Activated CD4-positive, alpha-beta memory T cell treated with anti-CD3 and anti-CD28 coated beads, Interleukin-2, amount 10 ng/mL, durations not matched to agents 7 days and 5 days (primary cell): Measurements from ENCODE around the gene RGPD3. TPM values are rescaled to one million over a fixed set of nuclear protein-coding genes. Genes with fewer than 3 reads are reported as not detected.

Source experiments
- CTCF ChIA-PET: fragments of 350-600 bp; sonication (Branson Sonifier 250); formaldehyde crosslinking; loops from one replicate; lab custom pipeline; 2021; ENCODE audit warnings: antibody characterized with exemption, inconsistent platforms; lab: Charles Lee
- POLR2A ChIA-PET: fragments of 350-600 bp; sonication (Branson Sonifier 250); formaldehyde crosslinking; loops from one replicate; lab custom pipeline; 2021; ENCODE audit warnings: antibody characterized with exemption; lab: Charles Lee
- DNase-seq: peaks from one replicate; pipeline ENCODE4 v3.0.0-alpha.2; 2020
- H3K27ac Mint-ChIP-seq: one replicate; pipeline ENCODE4 v1.8.0; 2021; ENCODE audit warnings: mild to moderate bottlenecking, mixed read lengths
- H3K27me3 Mint-ChIP-seq: one replicate; pipeline ENCODE4 v1.8.0; 2021; ENCODE audit warnings: mixed read lengths
- H3K36me3 Mint-ChIP-seq: one replicate; pipeline ENCODE4 v1.8.0; 2021; ENCODE audit warnings: low read depth, mixed read lengths
- H3K4me1 Mint-ChIP-seq: one replicate; pipeline ENCODE4 v1.8.0; 2021; ENCODE audit warnings: mixed read lengths
- H3K4me3 Mint-ChIP-seq: one replicate; pipeline ENCODE4 v1.8.0; 2021; ENCODE audit warnings: mild to moderate bottlenecking, mixed read lengths
- H3K9me3 Mint-ChIP-seq: one replicate; pipeline ENCODE4 v1.8.0; 2021; ENCODE audit warnings: mixed read lengths
- total RNA-seq, 2 experiments: library from RNA; stranded (reverse); gene quantifications; one replicate each; pipeline ENCODE4 v1.2.3, GENCODE V29; 2021

The RGPD3 gene
- total RNA-seq, 2 experiments from 2014 or later, result 0.05 to 0.20 TPM

DNA sequence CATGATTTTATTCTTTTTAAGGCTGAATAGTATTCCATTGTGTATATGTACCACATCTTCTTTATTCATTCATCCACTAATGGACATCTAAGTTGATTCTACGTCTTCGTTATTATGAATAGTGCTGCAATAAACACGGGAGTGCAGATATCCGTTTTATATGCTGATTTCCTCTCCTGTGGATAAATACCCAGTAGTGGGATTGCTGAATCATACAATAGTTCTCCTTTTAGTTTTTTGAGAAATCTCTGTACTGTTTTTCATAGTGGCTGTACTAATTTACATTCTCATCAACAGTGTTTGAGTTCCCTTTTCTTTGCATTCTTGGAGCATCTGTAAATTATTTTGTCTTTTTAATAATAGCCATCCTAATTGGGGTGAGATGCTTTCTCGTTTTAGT, 114.5 kb downstream of the RGPD3 start:
- ChIA-PET POLR2A (no interaction called here), CTCF (no interaction called here)
- no peak for DNase-seq
- Mint-ChIP-seq H3K27me3 (peaks cover 23% of the 10 kb centered on the region), H3K36me3 (no peaks in the 10 kb centered on the region), H3K9me3 (no peaks in the 10 kb centered on the region), H3K4me3 (no peak overlapping the region), H3K27ac (no peak overlapping the region), H3K4me1 (no peaks in the 10 kb centered on the region)

- Mint-ChIP-seq H3K4me1 (peaks cover 1% of the 10 kb centered on the region), H3K4me3 (no peak overlapping the region), H3K9me3 (no peaks in the 10 kb centered on the region), H3K27ac (no peak overlapping the region), H3K36me3 (no peaks in the 10 kb centered on the region), H3K27me3 (peaks cover 25% of the 10 kb centered on the region)
- no peak for DNase-seq
- POLR2A ChIA-PET, result no interaction called here
- CTCF ChIA-PET, result no interaction called here
Measured at GRCh38 chr2:106350980-106351379, 117.2 kb downstream of the RGPD3 start.

GRCh38 chr2:106344302-106344701, 123.9 kb downstream of the RGPD3 start:
- Mint-ChIP-seq H3K4me3 (no peak overlapping the region), H3K36me3 (no peaks in the 10 kb centered on the region), H3K4me1 (peaks cover 1% of the 10 kb centered on the region), H3K9me3 (no peaks in the 10 kb centered on the region), H3K27me3 (peaks cover 6% of the 10 kb centered on the region), H3K27ac (no peak overlapping the region)
- POLR2A ChIA-PET, result no interaction called here
- DNase-seq, result no peak
- CTCF ChIA-PET, result interaction anchor here (1.3 kb wide), 1 partner anchor 12 kb away, joined by 3 read pairs; no protein-coding TSS in a partner anchor

GRCh38 chr2:106343274-106343673, 124.9 kb downstream of the RGPD3 start:
- ChIA-PET CTCF (interaction anchor here (1.3 kb wide), 1 partner anchor 11 kb away, joined by 3 read pairs; no protein-coding TSS in a partner anchor), POLR2A (no interaction called here)
- DNase-seq, result no peak
- no peak overlapping the region for H3K27ac Mint-ChIP-seq
- H3K4me3 Mint-ChIP-seq, result no peak overlapping the region
- H3K36me3 Mint-ChIP-seq, result no peaks in the 10 kb centered on the region
- peaks cover 6% of the 10 kb centered on the region for H3K27me3 Mint-ChIP-seq
- H3K9me3 Mint-ChIP-seq, result no peaks in the 10 kb centered on the region
- no peaks in the 10 kb centered on the region for H3K4me1 Mint-ChIP-seq

DNA sequence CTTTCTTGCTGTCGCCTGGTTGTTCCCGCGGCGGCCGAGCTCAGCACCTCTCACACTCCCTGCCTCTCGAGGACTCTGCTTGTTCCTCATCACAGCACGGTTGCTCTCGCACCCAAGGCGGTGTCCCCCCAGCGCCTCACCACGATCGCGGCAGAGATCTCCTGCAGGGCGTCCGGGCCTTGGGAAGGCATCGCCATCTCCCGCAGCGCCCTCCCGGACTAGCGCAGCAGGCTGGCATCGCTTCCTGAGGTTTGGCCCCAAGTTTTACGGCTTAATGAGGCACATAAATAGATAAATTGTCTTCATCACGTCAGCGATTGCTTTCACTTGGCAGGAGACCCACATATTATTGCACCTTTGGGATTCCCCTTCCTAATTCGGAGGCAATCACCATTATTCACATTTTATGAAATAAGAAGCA, 125.4 kb downstream of the RGPD3 start:
- H3K9me3 Mint-ChIP-seq, result no peaks in the 10 kb centered on the region
- no peaks in the 10 kb centered on the region for H3K36me3 Mint-ChIP-seq
- no peak for DNase-seq
- H3K27ac Mint-ChIP-seq, result no peak overlapping the region
- POLR2A ChIA-PET, result no interaction called here
- H3K27me3 Mint-ChIP-seq, result peaks cover 3% of the 10 kb centered on the region
- H3K4me3 Mint-ChIP-seq, result no peak overlapping the region
- no peaks in the 10 kb centered on the region for H3K4me1 Mint-ChIP-seq
- CTCF ChIA-PET, result interaction anchor here (1.3 kb wide), 1 partner anchor 11 kb away, joined by 3 read pairs; no protein-coding TSS in a partner anchor

DNA sequence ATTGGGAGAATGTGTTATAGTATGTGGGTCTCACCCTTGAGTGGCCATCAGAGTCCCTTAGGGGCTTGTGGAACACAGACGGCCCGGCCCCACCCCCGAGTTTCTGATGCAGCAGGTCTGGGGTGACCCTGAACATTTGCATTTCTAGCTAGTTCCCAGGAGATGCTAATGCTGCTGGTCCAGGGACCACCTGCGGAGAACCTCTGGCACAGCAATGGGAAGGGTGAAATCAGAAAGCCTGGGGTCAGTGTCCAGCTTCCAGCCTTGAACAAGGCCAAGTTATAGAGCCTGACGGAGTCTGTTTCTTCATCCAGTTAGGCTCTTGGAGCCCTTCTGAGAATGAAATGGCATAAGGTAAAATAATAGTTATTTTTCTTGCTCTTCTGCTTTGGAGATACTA, 126.5 kb downstream of the RGPD3 start:
- H3K4me1 Mint-ChIP-seq, result no peaks in the 10 kb centered on the region
- H3K9me3 Mint-ChIP-seq, result no peaks in the 10 kb centered on the region
- no peak overlapping the region for H3K27ac Mint-ChIP-seq
- ChIA-PET CTCF (no interaction called here), POLR2A (no interaction called here)
- peaks cover 3% of the 10 kb centered on the region for H3K27me3 Mint-ChIP-seq
- no peak overlapping the region for H3K4me3 Mint-ChIP-seq
- no peaks in the 10 kb centered on the region for H3K36me3 Mint-ChIP-seq
- DNase-seq, result no peak

Other genes starting within 250 kb of the RGPD3 start
- gene CD8B2, start 19.0 kb upstream of the RGPD3 start, total RNA-seq, result not detected